ENCODE measurements around the gene ZNF528. TPM values are rescaled to one million over a fixed set of nuclear protein-coding genes. Genes with fewer than 3 reads are reported as not detected.

The ZNF528 gene
- total and polyA plus RNA-seq, 2 experiments from 2014 or later = 25.5 to 30.0 TPM

GRCh38 chr19:52464798-52465470 lies 67.3 kb downstream of the ZNF528 start:
- Histone ChIP-seq H3K4me1 (ENCODE audit: insufficient read depth) (peaks cover 13% of the 10 kb centered on the region), H3K4me3 (no peak overlapping the region), H4K20me1 (replicated peaks; ENCODE audit: insufficient read depth) (no peaks in the 10 kb centered on the region), H3K4me2 (peak overlapping the region; percentile 46; the same call in 1 of the 2 replicates), H2AFZ (no peak overlapping the region), H3K36me3 (ENCODE audit: insufficient read depth) (peaks cover 12% of the 10 kb centered on the region), H3K79me2 (replicated peaks; ENCODE audit: insufficient read depth) (no peaks in the 10 kb centered on the region), H3K27me3 (ENCODE audit: insufficient read depth) (no peaks in the 10 kb centered on the region), H3K9me2 (ENCODE audit: insufficient read depth) (no peaks in the 10 kb centered on the region), H3F3A (replicated peaks; ENCODE audit: low read depth) (no peaks in the 10 kb centered on the region), H3K27ac (ENCODE audit: low read depth) (no peak overlapping the region)
- ATAC-seq (peak; percentile 83), DNase-seq (ENCODE audit: low spot score) (peak; percentile 94)
- Mint-ChIP-seq H3K36me3 (ENCODE audit: low read depth) (peaks cover 17% of the 10 kb centered on the region), H3K4me3 (no peak overlapping the region), H3K27me3 (ENCODE audit: insufficient read depth, low read depth, poor library complexity) (no peaks in the 10 kb centered on the region), H3K4me1 (no peaks in the 10 kb centered on the region), H3K9me3 (peaks cover 88% of the 10 kb centered on the region), H3K27ac (no peak overlapping the region)
- TF ChIP-seq NANOG (IDR thresholded peaks at IDR 0.05; ENCODE audit: borderline replicate concordance) = no peak
- TF ChIP-seq CTCF (conservative IDR thresholded peaks at IDR 0.05; ENCODE audit: low read depth in 2 of 2) = peak; percentile 81 to 87

Small RNAs within 50 kb of the gene (small RNA-seq; reads per million reads assigned to genes)
- not detected for gene AC010332.1 (ENCODE audit: low replicate concordance)

Other genes with a start within 250 kb of the ZNF528 start
- 15.7 and 18.6 TPM in 2 replicates for gene ZNF836, start 226.2 kb upstream of the ZNF528 start, total RNA-seq (2014; rRNA removed; shearing (Covaris generic))
- 9.8 and 11.8 TPM in 2 replicates for gene ZNF836, start 226.2 kb upstream of the ZNF528 start, polyA plus RNA-seq (2016; fragmentation: Nextera tagmentation; extraction: Ambion mirVana)
- 345 and 381 TPM in 2 replicates for gene PPP2R1A, start 207.8 kb upstream of the ZNF528 start, total RNA-seq (2014; rRNA removed; shearing (Covaris generic))
- gene PPP2R1A, start 207.8 kb upstream of the ZNF528 start, polyA plus RNA-seq (2016; fragmentation: Nextera tagmentation; extraction: Ambion mirVana) = 212 and 238 TPM in 2 replicates
- 23.5 and 29.3 TPM in 2 replicates for gene ZNF766, start 128.3 kb upstream of the ZNF528 start, total RNA-seq (2014; rRNA removed; shearing (Covaris generic))
- gene ZNF766, start 128.3 kb upstream of the ZNF528 start, polyA plus RNA-seq (2016; fragmentation: Nextera tagmentation; extraction: Ambion mirVana) = 20.3 and 22.1 TPM in 2 replicates
- gene ZNF480, start 100.7 kb upstream of the ZNF528 start, total RNA-seq (2014; rRNA removed; shearing (Covaris generic)) = 34.1 and 39.4 TPM in 2 replicates
- 28.8 and 37.9 TPM in 2 replicates for gene ZNF480, start 100.7 kb upstream of the ZNF528 start, polyA plus RNA-seq (2016; fragmentation: Nextera tagmentation; extraction: Ambion mirVana)
- 5.3 and 6.3 TPM in 2 replicates for gene ZNF610, start 61.6 kb upstream of the ZNF528 start, total RNA-seq (2014; rRNA removed; shearing (Covaris generic))
- 4.7 and 5.3 TPM in 2 replicates for gene ZNF610, start 61.6 kb upstream of the ZNF528 start, polyA plus RNA-seq (2016; fragmentation: Nextera tagmentation; extraction: Ambion mirVana)
- gene ZNF880, start 27.9 kb upstream of the ZNF528 start, total RNA-seq (2014; rRNA removed; shearing (Covaris generic)) = 49.1 and 60.6 TPM in 2 replicates
- gene ZNF880, start 27.9 kb upstream of the ZNF528 start, polyA plus RNA-seq (2016; fragmentation: Nextera tagmentation; extraction: Ambion mirVana) = 56.3 and 57.4 TPM in 2 replicates
- gene ZNF534, start 31.3 kb downstream of the ZNF528 start, total RNA-seq (2014; rRNA removed; shearing (Covaris generic)) = 0.10 TPM in 1 of 2 replicates, not detected in the other
- 0.23 and 1.0 TPM in 2 replicates for gene ZNF534, start 31.3 kb downstream of the ZNF528 start, polyA plus RNA-seq (2016; fragmentation: Nextera tagmentation; extraction: Ambion mirVana)
- gene ZNF578, start 55.7 kb downstream of the ZNF528 start, total RNA-seq (2014; rRNA removed; shearing (Covaris generic)) = 11.9 and 23.9 TPM in 2 replicates
- gene ZNF578, start 55.7 kb downstream of the ZNF528 start, polyA plus RNA-seq (2016; fragmentation: Nextera tagmentation; extraction: Ambion mirVana) = 2.9 and 4.1 TPM in 2 replicates
- gene ZNF808, start 129.8 kb downstream of the ZNF528 start, total RNA-seq (2014; rRNA removed; shearing (Covaris generic)) = 27.1 and 32.1 TPM in 2 replicates
- gene ZNF808, start 129.8 kb downstream of the ZNF528 start, polyA plus RNA-seq (2016; fragmentation: Nextera tagmentation; extraction: Ambion mirVana) = 7.0 and 10.5 TPM in 2 replicates
- 24.7 TPM in 2 replicates for gene ZNF701, start 172.4 kb downstream of the ZNF528 start, total RNA-seq (2014; rRNA removed; shearing (Covaris generic))
- gene ZNF701, start 172.4 kb downstream of the ZNF528 start, polyA plus RNA-seq (2016; fragmentation: Nextera tagmentation; extraction: Ambion mirVana) = 6.7 and 8.5 TPM in 2 replicates
- 20.6 and 25.0 TPM in 2 replicates for gene ZNF83, start 240.5 kb downstream of the ZNF528 start, total RNA-seq (2014; rRNA removed; shearing (Covaris generic))
- gene ZNF83, start 240.5 kb downstream of the ZNF528 start, polyA plus RNA-seq (2016; fragmentation: Nextera tagmentation; extraction: Ambion mirVana) = 11.9 and 16.2 TPM in 2 replicates

Data from GM23338 (cell line).